Vagina (tissue), 2 donors: Measurements from ENCODE around the gene LCE7A. TPM values are rescaled to one million over a fixed set of nuclear protein-coding genes. Genes with fewer than 3 reads are reported as not detected.

Experiments used
- DNase-seq, 2 donors: peaks; one replicate each; pipeline ENCODE4 v3.0.0-alpha.2; 2017; ENCODE audit errors: extremely low spot score in 2 of 2
- H3K27ac ChIP-seq: fragments of 200-600 bp; sonication (generic); one replicate; pipeline ENCODE4 v1.5.1; 2019
- H3K27me3 ChIP-seq: fragments of 200-600 bp; sonication (generic); one replicate; pipeline ENCODE4 v1.5.1; 2019
- H3K36me3 ChIP-seq, 2 donors: fragments of 200-600 bp; sonication (generic); one replicate each; pipeline ENCODE4 v1.5.1; 2017 to 2019
- H3K4me1 ChIP-seq: fragments of 200-600 bp; sonication (generic); one replicate; pipeline ENCODE4 v1.5.1; 2019
- H3K4me3 ChIP-seq, 2 donors: fragments of 200-600 bp; sonication (generic); 1 replicate in 1 of 2; 2 replicates in 1 of 2; pipeline ENCODE4 v1.5.1; 2016 to 2019
- H3K9me3 ChIP-seq: fragments of 200-600 bp; sonication (generic); one replicate; pipeline ENCODE4 v1.5.1; 2019
- CTCF ChIP-seq, 3 experiments: fragments of 450-650 bp in 2 of 3; fragments of 200-600 bp in 1 of 3; sonication (generic) in 1 of 3; IDR thresholded peaks; one replicate each; pipeline ENCODE4 v1.5.1; 2017 to 2019; ENCODE audit warnings: antibody characterized with exemption in 3 of 3, mild to moderate bottlenecking in 2 of 3, moderate library complexity in 2 of 3
- POLR2A ChIP-seq, 2 donors: fragments of 450-650 bp; IDR thresholded peaks; one replicate each; pipeline ENCODE4 v1.6.1; 2017; ENCODE audit warnings: antibody characterized with exemption in 2 of 2, mild to moderate bottlenecking in 2 of 2, moderate library complexity in 2 of 2
- POLR2AphosphoS5 ChIP-seq, 2 donors: sonication (generic); formaldehyde crosslinking; IDR thresholded peaks; one replicate each; pipeline ENCODE4 v1.9.0; 2017; ENCODE audit warnings: antibody characterized with exemption in 2 of 2, mild to moderate bottlenecking in 2 of 2, low read depth in 1 of 2; ENCODE audit not compliant: insufficient read depth in 1 of 2
- intact Hi-C: fragments of 100-400 bp; cut with DNase I; formaldehyde crosslinking; loops from one replicate; pipeline ENCODE4 v1.15.1; 2023
- total RNA-seq: library from RNA; depleted of rRNA; stranded (reverse); fragments of >200 nt; gene quantifications from one replicate; pipeline ENCODE4 v1.2.3, GENCODE V29; 2016

The LCE7A gene
- total RNA-seq, 1 donor from 2014 or later: not detected

GRCh38 chr1:152824964-152825363 lies 34.8 kb upstream of the LCE7A start:
- no peaks in the 10 kb centered on the region for H3K36me3 ChIP-seq
- DNase-seq: no peak
- intact Hi-C loops: no loop called here
- H3K27ac ChIP-seq: no peak overlapping the region
- H3K9me3 ChIP-seq: no peaks in the 10 kb centered on the region
- no peak overlapping the region for H3K4me3 ChIP-seq
- H3K27me3 ChIP-seq: no peaks in the 10 kb centered on the region
- no peaks in the 10 kb centered on the region for H3K4me1 ChIP-seq
- TF ChIP-seq POLR2AphosphoS5 (IDR thresholded peaks at IDR 0.05; ENCODE audit: insufficient read depth in 1 of 2, low read depth in 1 of 2) (no peak), POLR2A (IDR thresholded peaks at IDR 0.05) (no peak), CTCF (IDR thresholded peaks at IDR 0.05) (no peak)

- H3K9me3 ChIP-seq: no peaks in the 10 kb centered on the region
- H3K36me3 ChIP-seq: no peaks in the 10 kb centered on the region
- TF ChIP-seq CTCF (IDR thresholded peaks at IDR 0.05): no peak
- no peak for TF ChIP-seq POLR2AphosphoS5 (IDR thresholded peaks at IDR 0.05; ENCODE audit: insufficient read depth in 1 of 2, low read depth in 1 of 2)
- TF ChIP-seq POLR2A (IDR thresholded peaks at IDR 0.05): no peak
- intact Hi-C loops: no loop called here
- H3K4me3 ChIP-seq: no peak within 1 kb of the TSS
- H3K27me3 ChIP-seq: no peaks in the 10 kb centered on the region
- no peak within 1 kb of the TSS for H3K27ac ChIP-seq
- H3K4me1 ChIP-seq: no peaks in the 10 kb centered on the region
- DNase-seq: no peak
Measured at GRCh38 chr1:152827173-152827572, 32.6 kb upstream of the LCE7A start, which contains the start of gene LCE1A. Gene LCE1A (plus strand): TSS chr1:152827473. CDS start chr1:152827473, 0 bp downstream.

- intact Hi-C loops: no loop called here
- TF ChIP-seq POLR2A (IDR thresholded peaks at IDR 0.05) (no peak), POLR2AphosphoS5 (IDR thresholded peaks at IDR 0.05; ENCODE audit: insufficient read depth in 1 of 2, low read depth in 1 of 2) (no peak)
Measured at GRCh38 chr1:152836870-152837269, 22.9 kb upstream of the LCE7A start.

GRCh38 chr1:152842556-152842955 lies 17.2 kb upstream of the LCE7A start, which contains the start of gene LCE6A:
Gene LCE6A (plus strand): TSS chr1:152842856. CDS start chr1:152843521, 665 bp downstream.
- no peaks in the 10 kb centered on the region for H3K36me3 ChIP-seq

More at GRCh38 chr1:152836870-152837269, 22.9 kb upstream of the LCE7A start:
- H3K4me1 ChIP-seq: no peaks in the 10 kb centered on the region
- H3K27ac ChIP-seq: no peak overlapping the region
- H3K27me3 ChIP-seq: no peaks in the 10 kb centered on the region
- no peaks in the 10 kb centered on the region for H3K36me3 ChIP-seq
- DNase-seq: no peak
- H3K4me3 ChIP-seq: no peak overlapping the region
- H3K9me3 ChIP-seq: no peaks in the 10 kb centered on the region

GRCh38 chr1:152855661-152856060 lies 4.1 kb upstream of the LCE7A start:
- no peak for TF ChIP-seq POLR2A (IDR thresholded peaks at IDR 0.05)
- TF ChIP-seq CTCF (IDR thresholded peaks at IDR 0.05): no peak
- TF ChIP-seq POLR2AphosphoS5 (IDR thresholded peaks at IDR 0.05; ENCODE audit: insufficient read depth in 1 of 2, low read depth in 1 of 2): no peak
- H3K4me3 ChIP-seq: no peak overlapping the region
- H3K36me3 ChIP-seq: no peaks in the 10 kb centered on the region
- intact Hi-C loops: no loop called here
- H3K4me1 ChIP-seq: no peaks in the 10 kb centered on the region
- no peaks in the 10 kb centered on the region for H3K27me3 ChIP-seq
- no peak for DNase-seq
- no peaks in the 10 kb centered on the region for H3K9me3 ChIP-seq
- H3K27ac ChIP-seq: no peak overlapping the region

More at GRCh38 chr1:152842556-152842955, 17.2 kb upstream of the LCE7A start, which contains the start of gene LCE6A:
- intact Hi-C loops: no loop called here
- TF ChIP-seq POLR2AphosphoS5 (IDR thresholded peaks at IDR 0.05; ENCODE audit: insufficient read depth in 1 of 2, low read depth in 1 of 2) (no peak), CTCF (IDR thresholded peaks at IDR 0.05) (no peak), POLR2A (IDR thresholded peaks at IDR 0.05) (no peak)
- no peaks in the 10 kb centered on the region for H3K9me3 ChIP-seq
- H3K27me3 ChIP-seq: no peaks in the 10 kb centered on the region
- no peak for DNase-seq
- no peaks in the 10 kb centered on the region for H3K4me1 ChIP-seq
- no peak within 1 kb of the TSS for H3K27ac ChIP-seq
- no peak within 1 kb of the TSS for H3K4me3 ChIP-seq
